22Rv1 (cell line): ENCODE measurements around the gene DUSP12.

ENCODE experiments used
- H3K27ac ChIP-seq: fragments of 450-650 bp; 2 replicates; pipeline ENCODE4 v1.5.1; 2017
- ZFX ChIP-seq: fragments of 450-650 bp; IDR thresholded peaks from 2 replicates; pipeline ENCODE4 v1.6.1; 2017; ENCODE audit warnings: antibody characterized with exemption, borderline replicate concordance
- TF ChIP-seq, protein P1 (sequence below): fragments of 450-650 bp; IDR thresholded peaks from 2 replicates; pipeline ENCODE4 v1.5.1; 2017; ENCODE audit warnings: mild to moderate bottlenecking

The DUSP12 gene

DNA sequence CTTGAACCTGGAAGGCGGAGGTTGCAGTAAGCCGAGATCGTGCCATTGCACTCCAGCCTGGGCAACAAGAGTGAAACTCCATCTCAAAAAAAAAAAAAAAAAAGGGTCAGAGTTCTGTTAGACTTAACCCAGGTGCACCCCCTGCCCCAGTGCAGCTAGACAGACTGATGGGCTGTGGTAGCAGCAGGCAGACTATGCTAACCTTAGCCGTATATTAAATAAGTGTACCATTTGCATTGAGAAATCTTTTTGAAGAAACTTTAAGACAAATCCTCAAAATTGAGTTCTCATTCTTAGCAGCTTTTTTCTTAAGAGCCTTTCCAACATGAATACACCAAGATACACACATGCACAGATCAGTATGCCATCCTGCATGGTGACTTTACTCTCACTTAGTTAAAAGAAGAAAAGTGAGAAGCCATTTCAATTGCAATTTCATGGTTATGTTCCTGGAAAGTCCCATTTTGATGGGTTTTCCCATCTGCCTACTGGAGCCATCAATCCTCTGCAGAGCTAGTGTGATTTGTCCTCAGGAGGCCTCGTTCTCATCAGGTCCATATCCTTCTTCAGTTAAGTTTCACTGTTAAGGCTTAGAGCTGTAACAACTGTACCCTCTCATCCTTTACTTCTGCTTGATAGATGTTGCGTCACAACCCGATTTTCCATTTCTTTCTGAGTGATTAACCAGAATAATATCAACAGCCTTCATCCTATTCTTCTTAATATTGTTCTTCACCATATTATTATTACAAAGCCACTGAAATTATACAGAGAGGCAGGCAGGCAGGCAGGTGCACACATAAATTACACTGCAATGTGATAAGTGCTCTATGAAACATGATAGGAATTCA, 21.0 kb upstream of the DUSP12 start:
- H3K27ac ChIP-seq = no peak overlapping the region
- TF ChIP-seq, protein P1, sequence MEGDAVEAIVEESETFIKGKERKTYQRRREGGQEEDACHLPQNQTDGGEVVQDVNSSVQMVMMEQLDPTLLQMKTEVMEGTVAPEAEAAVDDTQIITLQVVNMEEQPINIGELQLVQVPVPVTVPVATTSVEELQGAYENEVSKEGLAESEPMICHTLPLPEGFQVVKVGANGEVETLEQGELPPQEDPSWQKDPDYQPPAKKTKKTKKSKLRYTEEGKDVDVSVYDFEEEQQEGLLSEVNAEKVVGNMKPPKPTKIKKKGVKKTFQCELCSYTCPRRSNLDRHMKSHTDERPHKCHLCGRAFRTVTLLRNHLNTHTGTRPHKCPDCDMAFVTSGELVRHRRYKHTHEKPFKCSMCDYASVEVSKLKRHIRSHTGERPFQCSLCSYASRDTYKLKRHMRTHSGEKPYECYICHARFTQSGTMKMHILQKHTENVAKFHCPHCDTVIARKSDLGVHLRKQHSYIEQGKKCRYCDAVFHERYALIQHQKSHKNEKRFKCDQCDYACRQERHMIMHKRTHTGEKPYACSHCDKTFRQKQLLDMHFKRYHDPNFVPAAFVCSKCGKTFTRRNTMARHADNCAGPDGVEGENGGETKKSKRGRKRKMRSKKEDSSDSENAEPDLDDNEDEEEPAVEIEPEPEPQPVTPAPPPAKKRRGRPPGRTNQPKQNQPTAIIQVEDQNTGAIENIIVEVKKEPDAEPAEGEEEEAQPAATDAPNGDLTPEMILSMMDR = no peak
- TF ChIP-seq ZFX = no peak

DNA sequence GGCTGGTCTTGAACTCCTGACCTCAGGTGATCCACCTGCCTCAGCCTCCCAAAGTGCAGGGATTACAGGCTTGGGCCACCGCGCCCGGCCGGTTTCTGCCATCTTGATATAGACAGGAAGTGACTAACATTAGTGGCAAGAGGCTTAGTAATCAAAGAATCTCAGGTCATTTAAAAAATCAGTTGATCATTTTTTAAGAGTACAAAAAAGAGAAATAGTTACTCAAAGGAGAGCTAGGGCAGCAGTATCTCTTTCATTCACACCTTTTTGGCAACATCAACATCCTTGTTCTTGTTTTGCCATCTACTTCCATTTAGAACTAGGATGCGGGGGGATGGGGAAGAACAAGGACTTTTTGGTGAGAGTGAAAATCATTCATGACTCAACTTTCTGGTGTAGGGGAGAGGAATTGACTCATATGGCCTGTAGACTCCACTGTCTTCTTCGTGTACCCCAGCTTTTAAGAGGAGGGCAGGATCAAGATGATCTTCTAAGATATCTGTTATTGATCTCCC, 19.5 kb upstream of the DUSP12 start:
- no peak overlapping the region for H3K27ac ChIP-seq
- TF ChIP-seq, protein P1 = no peak
- TF ChIP-seq ZFX = no peak

DNA sequence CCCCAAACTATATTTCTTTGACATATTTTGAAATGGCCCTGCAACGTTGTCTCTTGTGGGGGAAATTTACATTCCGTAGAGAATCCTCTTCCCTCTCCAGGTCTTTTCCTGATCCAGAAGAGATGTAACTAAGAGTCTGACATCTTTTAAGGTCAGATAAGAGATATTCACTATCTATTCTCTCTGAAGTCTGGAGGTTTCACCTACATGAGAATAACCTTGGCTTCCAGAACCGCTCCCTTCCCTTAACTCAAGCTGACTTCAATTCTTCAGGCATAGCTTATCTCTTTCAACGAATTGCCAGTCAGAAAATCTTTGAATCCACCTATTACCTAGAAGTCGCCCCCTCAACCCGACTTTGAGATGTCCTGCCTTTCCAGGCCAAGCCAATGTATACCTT, 18.3 kb upstream of the DUSP12 start:
- no peak overlapping the region for H3K27ac ChIP-seq
- TF ChIP-seq ZFX = no peak
- TF ChIP-seq, protein P1 = no peak

DNA sequence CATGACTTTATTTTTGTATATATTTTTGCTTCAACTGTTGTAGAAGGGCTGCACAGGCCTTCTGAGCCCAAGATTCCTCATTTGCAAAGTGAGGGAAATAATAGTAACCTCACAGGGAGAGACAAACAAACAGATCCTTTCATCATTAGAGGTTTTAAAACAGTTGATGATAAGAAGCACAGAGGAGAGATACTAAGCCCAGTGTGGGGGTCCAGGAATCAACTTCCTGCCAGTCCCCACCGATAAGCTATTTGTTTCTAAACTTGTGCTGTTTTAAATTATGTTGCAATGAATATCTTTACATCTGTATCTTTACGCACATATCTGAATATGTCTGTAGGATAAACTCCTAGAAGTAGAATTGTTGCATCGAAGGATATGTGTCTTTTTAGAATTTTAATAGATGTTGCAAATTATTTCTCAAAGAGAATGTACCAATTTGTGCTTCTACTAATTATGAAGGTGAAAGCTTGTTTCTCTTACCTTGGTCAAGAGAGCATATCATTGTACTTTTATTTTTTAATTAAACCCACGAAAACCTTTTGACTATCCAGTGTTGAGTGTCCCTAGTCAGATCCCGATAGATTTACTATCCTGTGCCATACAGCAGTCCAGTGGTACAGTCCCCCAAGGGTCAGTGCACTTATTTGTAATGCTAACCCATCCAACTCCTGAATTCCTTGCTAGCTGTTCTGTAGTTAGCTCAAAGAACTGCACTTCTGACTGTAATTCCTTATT, 17.4 kb upstream of the DUSP12 start:
- no peak overlapping the region for H3K27ac ChIP-seq

DNA sequence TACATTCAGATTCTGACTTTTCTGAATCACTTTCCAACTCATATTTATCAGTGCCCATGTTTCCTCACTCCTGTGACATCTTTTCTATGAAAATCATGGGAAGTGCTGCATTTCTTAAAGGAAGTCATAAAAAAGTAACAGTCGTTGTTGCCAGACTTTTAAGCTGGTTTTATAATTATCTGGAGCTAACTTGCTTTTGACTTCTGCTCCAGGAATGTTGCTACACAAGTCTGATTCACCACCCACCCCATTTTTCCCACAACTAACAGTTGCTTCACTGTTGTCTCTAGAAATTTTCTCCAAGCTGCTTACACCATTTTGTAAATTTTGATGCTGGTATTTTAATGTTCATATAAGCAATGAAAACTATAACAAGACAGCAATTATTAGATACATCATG, 16.1 kb upstream of the DUSP12 start:
- H3K27ac ChIP-seq = no peak overlapping the region
- TF ChIP-seq, protein P1 = no peak
- TF ChIP-seq ZFX = no peak

More for the DNA sequence above, 17.4 kb upstream of the DUSP12 start:
- no peak for TF ChIP-seq ZFX
- TF ChIP-seq, protein P1 = no peak

DNA sequence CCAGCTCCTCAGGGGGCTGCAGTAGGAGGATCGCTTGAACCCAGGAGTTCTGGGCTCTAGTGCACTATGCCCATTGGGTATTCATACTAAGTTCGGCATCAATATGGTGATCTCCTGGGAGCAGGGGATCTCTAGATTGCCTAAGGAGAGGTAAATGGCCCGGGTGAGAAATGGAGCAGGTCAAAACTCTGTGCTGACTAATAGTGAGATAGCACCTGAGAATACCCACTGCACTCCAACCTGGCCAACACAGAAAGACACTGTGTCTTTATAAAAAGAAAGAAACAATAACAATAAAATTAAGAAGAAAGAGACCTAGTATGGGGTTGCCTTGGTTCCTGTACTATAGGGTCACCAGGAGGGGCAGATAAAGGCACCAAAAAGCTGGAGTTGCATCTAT, 13.7 kb upstream of the DUSP12 start:
- no peak for TF ChIP-seq ZFX
- TF ChIP-seq, protein P1 = no peak
- no peak overlapping the region for H3K27ac ChIP-seq
